KMS-11 (cell line): Measurements from ENCODE around the gene MRPL52.
A peak's percentile ranks its signal among the peaks of the same experiment; 100 is the strongest.

Source experiments
- H2AFZ ChIP-seq: fragments of 200-600 bp; sonication (generic); 2 replicates; pipeline ENCODE4 v1.6.1; 2016; ENCODE audit warnings: antibody characterized with exemption, mixed run types, low read depth
- H3K27ac ChIP-seq: fragments of 200-600 bp; sonication (generic); 2 replicates; pipeline ENCODE4 v1.6.1; 2016; ENCODE audit warnings: mild to moderate bottlenecking, mixed run types
- H3K27me3 ChIP-seq: fragments of 200-600 bp; sonication (generic); 2 replicates; pipeline ENCODE4 v1.6.1; 2017; ENCODE audit warnings: mild to moderate bottlenecking, low read depth, mixed run types, moderate library complexity; ENCODE audit not compliant: insufficient read depth
- H3K36me3 ChIP-seq: fragments of 200-600 bp; sonication (generic); 2 replicates; pipeline ENCODE4 v1.6.1; 2017; ENCODE audit warnings: mild to moderate bottlenecking, mixed run types; ENCODE audit not compliant: insufficient read depth
- H3K4me1 ChIP-seq: fragments of 200-600 bp; sonication (generic); 2 replicates; pipeline ENCODE4 v1.6.1; 2016; ENCODE audit warnings: mild to moderate bottlenecking, low read depth, mixed run types; ENCODE audit not compliant: poor library complexity, severe bottlenecking
- H3K4me2 ChIP-seq: fragments of 200-600 bp; sonication (generic); 2 replicates; pipeline ENCODE4 v1.7.0; 2016; ENCODE audit warnings: mild to moderate bottlenecking, mixed run types
- H3K4me3 ChIP-seq: fragments of 200-600 bp; sonication (generic); IDR thresholded peaks from 2 replicates; pipeline ENCODE4 v1.6.1; 2017; ENCODE audit warnings: low read depth, low read length, mixed read lengths; ENCODE audit not compliant: insufficient read depth
- H3K79me2 ChIP-seq: fragments of 200-600 bp; sonication (generic); 2 replicates; pipeline ENCODE4 v1.6.1; 2016; ENCODE audit warnings: low read depth, mixed run types; ENCODE audit not compliant: insufficient read depth
- H3K9ac ChIP-seq: fragments of 200-600 bp; sonication (generic); 2 replicates; pipeline ENCODE4 v1.6.1; 2016; ENCODE audit warnings: mild to moderate bottlenecking, mixed run types
- H4K20me1 ChIP-seq: fragments of 200-600 bp; sonication (generic); 2 replicates; pipeline ENCODE4 v1.6.1; 2016; ENCODE audit warnings: mild to moderate bottlenecking, mixed run types; ENCODE audit not compliant: insufficient read depth
- CTCF ChIP-seq: fragments of 200-600 bp; sonication (generic); conservative IDR thresholded peaks from 2 replicates; pipeline ENCODE4 v1.6.1; 2017; ENCODE audit warnings: low read depth, mild to moderate bottlenecking, antibody characterized with exemption, low read length, moderate library complexity, mixed read lengths

Gene MRPL52

GRCh38 chr14:22820731-22821130 is 9.0 kb upstream of the MRPL52 start:
- Histone ChIP-seq H3K4me1 (peaks cover 72% of the 10 kb centered on the region), H3K4me2 (no peak overlapping the region), H3K27ac (no peak overlapping the region)

GRCh38 chr14:22821193-22822015 is 8.3 kb upstream of the MRPL52 start:
- TF ChIP-seq CTCF = no peak
- H3K4me2 ChIP-seq = no peak overlapping the region
- H3K27me3 ChIP-seq = no peaks in the 10 kb centered on the region
- H3K4me3 ChIP-seq = no peak overlapping the region
- H3K9ac ChIP-seq = no peak overlapping the region
- no peak overlapping the region for H3K27ac ChIP-seq
- no peaks in the 10 kb centered on the region for H3K79me2 ChIP-seq
- H4K20me1 ChIP-seq = no peaks in the 10 kb centered on the region
- peaks cover 72% of the 10 kb centered on the region for H3K4me1 ChIP-seq
- no peaks in the 10 kb centered on the region for H3K36me3 ChIP-seq
- no peak overlapping the region for H2AFZ ChIP-seq

More at GRCh38 chr14:22820731-22821130, 9.0 kb upstream of the MRPL52 start:
- no peak overlapping the region for H3K4me3 ChIP-seq
- no peak for TF ChIP-seq CTCF
- no peaks in the 10 kb centered on the region for H3K27me3 ChIP-seq
- no peaks in the 10 kb centered on the region for H3K79me2 ChIP-seq
- no peak overlapping the region for H2AFZ ChIP-seq
- H3K36me3 ChIP-seq = no peaks in the 10 kb centered on the region
- no peaks in the 10 kb centered on the region for H4K20me1 ChIP-seq
- no peak overlapping the region for H3K9ac ChIP-seq

- Histone ChIP-seq H2AFZ (no peak overlapping the region), H3K4me3 (no peak overlapping the region)
These were observed 7.6 kb upstream of the MRPL52 start for GRCh38 chr14:22822016-22822570.

GRCh38 chr14:22822571-22823098 is 7.1 kb upstream of the MRPL52 start:
- Histone ChIP-seq H3K27ac (peak overlapping the region; percentile 25; the same call in 1 of the 2 replicates), H3K4me1 (peaks cover 68% of the 10 kb centered on the region), H2AFZ (peak overlapping the region; percentile 33; the same call in 1 of the 2 replicates), H4K20me1 (no peaks in the 10 kb centered on the region), H3K79me2 (no peaks in the 10 kb centered on the region), H3K36me3 (no peaks in the 10 kb centered on the region), H3K4me2 (peak overlapping the region; percentile 26), H3K9ac (0 out of 2 replicates have a peak overlapping the region, but pooled peaks have one; percentile 12), H3K4me3 (no peak overlapping the region), H3K27me3 (no peaks in the 10 kb centered on the region)
- TF ChIP-seq CTCF = peak; percentile 53

More at GRCh38 chr14:22822016-22822570, 7.6 kb upstream of the MRPL52 start:
- no peaks in the 10 kb centered on the region for H3K27me3 ChIP-seq
- no peak overlapping the region for H3K4me2 ChIP-seq
- no peaks in the 10 kb centered on the region for H3K36me3 ChIP-seq
- no peak overlapping the region for H3K27ac ChIP-seq
- no peak for TF ChIP-seq CTCF
- H3K9ac ChIP-seq = no peak overlapping the region
- no peaks in the 10 kb centered on the region for H3K79me2 ChIP-seq
- H3K4me1 ChIP-seq = peaks cover 71% of the 10 kb centered on the region
- H4K20me1 ChIP-seq = no peaks in the 10 kb centered on the region
